GM21381 (cell line): ENCODE measurements around the gene CELF2.

Experiments
- ATAC-seq: cut with Tn5 transposase; IDR thresholded peaks from one replicate; pipeline ENCODE4 v1.9.1; 2021; ENCODE audit warnings: mild to moderate bottlenecking, moderate library complexity; ENCODE audit not compliant: unreplicated experiment

CELF2 gene

DNA sequence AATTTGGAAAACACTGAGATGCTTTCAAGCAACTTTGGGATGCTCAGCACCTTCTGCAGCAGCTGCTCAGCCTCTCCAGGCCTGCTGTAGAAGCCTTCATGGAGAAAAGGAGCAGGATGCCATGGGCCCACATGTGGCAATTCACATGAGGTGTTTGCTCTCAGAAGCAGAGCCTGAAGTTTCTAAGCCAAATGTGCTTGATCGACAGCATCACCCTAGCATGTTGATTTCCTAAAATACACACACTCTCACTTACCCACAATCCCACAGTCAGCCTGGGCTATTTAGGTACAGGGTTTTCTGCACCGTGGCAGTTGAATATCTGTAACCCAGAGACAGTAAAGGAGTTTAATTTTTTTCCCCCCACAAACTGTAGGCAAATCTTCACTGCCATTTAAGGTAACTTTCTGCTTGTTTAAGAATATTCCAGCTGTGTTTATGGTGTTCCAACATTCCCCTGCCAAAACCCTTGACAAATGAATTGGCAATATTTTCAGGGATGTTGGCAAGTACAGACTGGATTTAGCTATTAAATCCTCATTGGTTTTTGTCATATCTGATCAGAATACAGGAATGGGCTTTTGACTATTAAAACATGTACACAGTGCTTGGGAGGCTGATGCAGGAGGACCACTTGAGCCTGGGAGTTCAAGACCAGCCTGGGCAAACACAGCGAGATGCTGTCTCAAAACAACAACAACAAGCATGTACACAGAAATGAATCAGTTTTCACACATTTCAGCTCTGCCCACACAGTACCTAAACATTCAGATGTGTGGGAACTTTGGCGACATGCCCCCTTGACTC, 244.2 kb downstream of the CELF2 start:
- no peak for ATAC-seq

DNA sequence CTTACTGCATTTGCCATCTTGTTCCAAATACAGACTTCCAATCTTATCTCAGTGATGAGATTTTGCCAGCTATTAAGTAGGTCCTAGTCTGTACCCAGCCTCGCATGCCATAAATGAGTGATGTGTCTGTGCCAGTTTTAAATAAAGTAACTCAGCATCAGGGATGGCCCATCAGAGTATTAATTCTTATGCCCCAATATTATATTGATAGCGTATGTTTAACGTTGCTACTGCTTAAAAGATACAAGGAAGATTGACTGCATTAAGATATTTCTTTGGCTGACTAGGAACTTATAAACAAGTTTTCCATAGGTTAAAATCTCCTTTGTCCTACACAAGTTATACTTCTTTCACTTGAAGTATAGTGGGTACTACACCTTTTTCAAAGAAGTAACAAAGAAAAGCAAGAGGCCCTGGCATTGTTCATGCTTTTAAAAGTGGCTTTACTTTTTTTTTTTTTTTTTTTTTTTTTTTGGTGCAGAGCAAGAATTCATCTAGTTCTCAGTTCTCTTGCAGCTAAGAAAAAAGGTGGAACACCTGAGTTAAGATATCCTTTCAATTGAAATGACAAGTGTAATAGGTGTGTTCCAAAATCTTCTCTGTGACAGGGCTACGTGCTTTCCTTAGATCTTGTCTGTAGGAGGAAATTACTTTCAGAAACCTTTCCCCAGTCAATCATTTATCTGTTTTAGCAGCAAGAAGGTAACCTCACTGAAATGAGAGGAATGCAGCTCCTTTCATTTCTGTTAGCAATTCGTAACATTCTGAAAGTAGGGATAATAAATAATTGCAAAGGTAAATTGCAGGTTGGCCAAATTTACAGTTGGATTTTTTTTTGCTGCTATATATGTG, 245.0 kb downstream of the CELF2 start:
- ATAC-seq, result no peak

DNA sequence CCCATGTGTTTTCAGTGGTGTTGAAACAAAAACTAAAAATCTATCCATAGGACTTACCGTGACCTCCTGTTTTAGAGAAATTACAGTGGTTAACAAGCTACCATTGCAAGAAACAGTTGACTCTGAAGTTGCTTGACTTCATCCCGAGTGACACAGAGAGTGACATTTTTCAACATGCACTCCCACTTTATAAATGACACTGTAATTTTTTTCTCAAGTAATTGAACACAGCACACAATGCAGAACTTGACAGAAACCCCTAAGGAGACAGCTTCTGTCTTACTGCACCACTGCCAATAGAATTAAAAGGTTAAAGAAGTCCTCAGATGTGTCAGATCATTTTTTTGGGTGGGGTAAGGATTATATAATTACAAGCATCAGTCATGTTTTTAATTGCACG, 246.1 kb downstream of the CELF2 start:
- no peak for ATAC-seq

DNA sequence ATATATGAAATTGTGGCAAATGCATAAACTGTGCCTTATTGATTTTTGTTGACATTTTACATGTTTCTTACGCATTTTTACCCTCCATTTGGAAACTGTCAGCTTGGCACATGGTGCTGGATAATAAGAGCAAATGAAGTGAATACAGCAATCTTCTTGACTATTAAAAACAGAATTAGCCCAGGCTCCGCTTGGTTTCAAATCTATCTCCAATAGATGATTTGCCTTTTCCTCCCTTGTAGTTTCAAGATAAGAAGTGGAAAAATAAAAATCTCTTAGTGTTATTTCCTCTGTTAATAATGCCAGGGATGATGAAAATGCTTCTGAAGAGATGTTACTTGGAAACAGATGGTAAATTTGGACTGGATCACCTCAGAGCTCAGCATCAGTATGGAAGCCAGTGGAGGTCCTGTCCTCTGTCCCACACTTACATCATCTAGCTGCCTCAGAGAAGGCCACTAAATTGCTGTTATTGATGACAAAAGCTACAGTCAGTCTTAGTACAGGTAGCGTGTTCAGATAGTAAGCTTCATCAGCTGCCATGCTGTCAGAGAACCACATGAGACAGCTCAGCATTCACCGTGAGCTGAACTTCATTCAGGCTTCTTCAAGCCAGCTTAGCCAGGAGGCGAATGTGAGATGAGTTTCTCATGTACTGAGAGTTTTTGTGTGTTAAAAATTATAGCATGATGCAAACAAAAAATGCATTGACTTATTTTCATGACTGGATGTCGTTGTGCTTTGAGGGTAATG, 246.8 kb downstream of the CELF2 start:
- ATAC-seq, result no peak

DNA sequence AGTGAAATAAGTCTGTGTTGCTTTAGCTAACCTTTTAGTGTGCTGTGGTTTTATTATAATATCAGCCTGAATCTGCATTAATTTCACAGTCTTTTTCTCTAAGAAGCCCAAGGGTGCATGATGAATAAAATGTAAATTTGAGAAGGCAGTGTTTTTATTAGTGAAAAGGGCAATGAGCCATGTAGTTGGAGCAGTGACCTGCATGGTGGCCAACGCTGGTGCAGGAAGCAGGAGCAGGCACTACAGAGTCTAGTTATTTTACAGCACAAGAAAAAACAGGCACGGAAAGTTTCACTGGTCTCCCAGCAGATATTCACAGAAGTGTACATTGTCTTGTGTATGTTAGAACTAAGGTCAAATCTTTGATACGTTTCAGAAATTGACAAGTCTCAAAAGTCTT, 247.8 kb downstream of the CELF2 start:
- ATAC-seq, result no peak

DNA sequence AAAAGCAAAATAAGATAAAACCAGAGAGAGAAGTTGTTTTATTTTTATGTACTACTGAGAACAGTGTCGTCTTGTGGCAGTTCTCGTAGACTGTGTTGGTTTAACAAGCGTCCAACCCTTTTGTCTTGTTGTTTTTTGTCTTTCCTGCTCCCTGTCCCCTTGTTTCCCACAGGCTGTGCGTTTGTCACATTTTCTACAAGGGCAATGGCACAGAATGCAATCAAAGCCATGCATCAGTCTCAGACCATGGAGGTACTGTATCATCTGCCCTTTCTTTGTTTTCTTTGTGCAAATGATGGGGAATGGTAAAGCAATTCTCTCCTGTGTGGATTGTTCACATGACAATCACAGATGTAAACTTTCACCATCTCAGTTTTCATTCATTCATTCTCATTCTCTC, 248.8 kb downstream of the CELF2 start:
- ATAC-seq, result no peak

DNA sequence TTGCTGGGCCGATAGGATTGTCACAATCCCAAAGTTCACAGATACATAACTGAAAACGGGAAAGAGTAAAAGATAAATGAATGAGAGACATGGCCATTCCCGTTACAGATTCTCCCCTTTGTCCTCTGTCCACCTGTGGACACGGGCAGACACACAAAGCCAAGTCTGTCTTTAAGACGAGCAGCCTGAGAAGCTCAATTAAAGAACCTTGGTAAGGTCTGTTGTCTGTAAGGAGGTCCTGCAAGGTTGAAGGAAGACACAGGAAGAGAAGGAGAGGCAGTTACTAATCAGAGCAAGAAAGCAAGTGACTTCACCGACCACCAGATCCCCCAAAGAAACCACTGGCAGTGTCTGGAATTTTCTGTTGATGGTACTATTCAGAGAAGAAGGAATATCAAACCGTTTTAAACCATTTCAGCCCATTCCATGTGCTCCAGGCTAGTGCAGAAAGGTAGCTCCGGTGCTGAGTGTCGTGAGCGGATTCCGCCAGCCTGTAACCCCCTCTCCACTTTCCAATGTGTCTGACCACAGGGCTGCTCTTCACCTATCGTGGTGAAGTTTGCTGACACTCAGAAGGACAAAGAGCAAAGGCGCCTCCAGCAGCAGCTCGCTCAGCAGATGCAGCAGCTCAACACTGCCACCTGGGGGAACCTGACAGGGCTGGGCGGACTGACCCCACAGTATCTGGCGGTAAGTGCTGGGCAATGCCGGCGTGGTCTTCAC, 252.6 kb downstream of the CELF2 start:
- peak; percentile 54 for ATAC-seq

DNA sequence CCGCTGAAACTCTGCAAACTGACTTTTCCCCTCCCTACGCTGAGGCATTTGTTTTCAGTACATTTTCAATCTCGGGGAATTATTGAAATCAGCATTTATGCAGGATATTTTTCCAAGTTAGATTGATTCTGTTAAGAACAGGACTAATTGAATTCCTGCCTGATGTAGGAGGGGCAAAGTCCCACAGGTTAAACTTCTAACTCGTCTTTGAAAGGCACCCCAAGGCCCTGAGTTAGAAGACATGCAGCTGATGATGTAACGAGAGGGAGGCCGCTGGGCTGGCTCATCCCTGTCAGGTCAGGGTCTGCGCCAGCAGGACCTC, 253.1 kb downstream of the CELF2 start:
- no peak for ATAC-seq

DNA sequence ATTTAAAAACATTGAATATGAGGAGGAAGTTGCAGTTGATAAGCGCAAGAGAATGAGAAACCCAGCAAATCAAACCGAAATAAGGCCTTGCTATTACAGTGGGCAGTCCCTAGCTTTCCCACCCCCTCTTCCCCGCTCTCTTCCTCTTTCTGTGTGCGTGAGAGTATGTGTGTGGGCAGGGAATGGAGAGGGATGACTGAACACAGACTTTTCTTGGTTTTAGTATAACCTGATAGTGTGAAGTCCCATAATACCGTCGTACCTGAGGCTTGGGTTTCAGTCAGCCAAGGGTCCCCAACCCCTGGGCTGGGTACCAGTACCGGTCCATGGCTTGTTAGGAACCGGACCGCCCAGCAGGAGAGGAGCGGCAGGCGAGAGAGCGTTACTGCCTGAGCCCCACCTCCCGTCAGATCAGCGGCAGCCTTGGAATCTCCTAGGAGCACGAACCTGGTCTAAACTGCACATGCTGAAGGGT, 255.3 kb downstream of the CELF2 start:
- peak; percentile 58 for ATAC-seq

DNA sequence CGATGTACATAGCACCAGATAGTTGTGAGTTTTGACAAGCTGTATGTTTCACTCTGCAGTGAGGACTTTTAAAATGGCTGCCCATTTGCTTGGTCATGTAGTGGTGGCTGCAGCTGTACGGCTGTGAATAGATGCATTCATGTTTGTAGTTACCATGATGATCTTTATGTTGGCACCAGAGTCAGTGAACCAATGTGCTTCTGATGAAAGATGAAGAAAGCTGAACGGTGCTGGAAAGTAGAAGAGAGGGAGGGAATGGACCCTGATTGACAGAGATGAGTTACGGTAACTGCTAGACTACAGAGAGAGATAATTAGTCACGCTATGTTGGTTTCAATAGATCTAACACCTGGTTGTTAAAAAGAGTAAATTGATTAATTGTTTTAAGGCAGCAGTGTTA, 256.8 kb downstream of the CELF2 start:
- no peak for ATAC-seq

DNA sequence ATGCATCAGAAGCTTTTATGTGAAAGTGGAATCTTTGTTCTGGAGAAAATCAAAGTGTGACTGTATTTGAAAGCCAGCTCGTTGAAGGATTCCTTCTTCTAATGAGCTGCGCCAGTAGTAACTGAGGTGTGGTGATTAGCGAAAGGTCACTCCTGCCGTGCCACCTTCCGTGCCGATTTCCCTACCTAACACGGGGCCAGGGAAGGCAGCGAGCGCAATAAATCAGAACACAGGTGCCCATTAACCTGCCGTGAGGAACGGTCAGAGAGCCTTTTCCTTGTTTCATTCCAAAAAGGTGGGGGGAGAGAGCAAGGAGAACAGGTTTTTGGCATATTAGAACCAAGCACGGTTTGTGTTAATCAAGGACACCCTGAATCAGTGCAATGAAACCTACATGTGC, 258.0 kb downstream of the CELF2 start:
- ATAC-seq, result no peak

DNA sequence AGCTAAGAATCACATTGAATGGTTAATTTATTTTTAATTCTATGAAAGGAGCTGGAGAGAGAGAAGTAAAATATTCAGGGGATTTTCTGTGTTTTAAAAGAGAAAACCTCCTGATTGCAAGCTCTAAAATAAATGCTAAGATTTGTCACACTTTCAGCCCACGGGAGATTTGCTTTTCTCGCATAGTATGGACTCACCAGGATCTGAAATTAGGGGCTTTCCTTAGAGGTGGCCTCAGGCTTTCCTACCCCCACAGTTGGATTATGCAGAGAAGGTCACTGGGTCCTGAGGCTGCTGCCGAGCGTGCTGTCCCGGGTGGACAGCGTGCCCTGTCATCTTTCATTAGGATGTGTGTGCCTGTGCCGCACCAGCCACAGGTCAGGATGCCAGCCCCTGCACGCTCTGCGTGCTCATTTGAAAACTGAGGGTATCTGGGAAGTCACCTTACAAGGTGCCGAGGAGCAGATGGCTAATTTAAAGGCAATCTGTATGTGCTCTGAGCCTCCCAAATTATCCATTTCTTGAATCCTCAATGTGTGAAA, 258.8 kb downstream of the CELF2 start:
- ATAC-seq, result no peak

DNA sequence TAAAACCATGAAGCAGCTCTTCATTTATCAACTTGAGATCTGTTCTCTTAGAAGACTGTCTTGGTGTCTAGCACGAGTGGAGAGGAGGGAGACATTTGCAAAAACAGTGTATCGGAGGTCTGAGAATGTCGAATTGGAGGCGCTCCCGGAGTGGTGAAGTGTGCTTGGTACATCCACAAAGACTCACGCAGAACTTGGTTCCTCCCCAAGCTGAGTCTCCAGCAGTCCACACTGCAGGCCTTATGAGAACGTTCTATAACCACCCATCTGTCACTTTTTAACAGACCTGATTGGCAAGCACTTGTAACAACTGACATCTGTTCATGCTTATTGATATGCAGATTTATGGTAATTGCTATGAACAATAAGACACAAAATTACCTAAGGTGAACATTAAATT, 261.6 kb downstream of the CELF2 start:
- ATAC-seq, result no peak

DNA sequence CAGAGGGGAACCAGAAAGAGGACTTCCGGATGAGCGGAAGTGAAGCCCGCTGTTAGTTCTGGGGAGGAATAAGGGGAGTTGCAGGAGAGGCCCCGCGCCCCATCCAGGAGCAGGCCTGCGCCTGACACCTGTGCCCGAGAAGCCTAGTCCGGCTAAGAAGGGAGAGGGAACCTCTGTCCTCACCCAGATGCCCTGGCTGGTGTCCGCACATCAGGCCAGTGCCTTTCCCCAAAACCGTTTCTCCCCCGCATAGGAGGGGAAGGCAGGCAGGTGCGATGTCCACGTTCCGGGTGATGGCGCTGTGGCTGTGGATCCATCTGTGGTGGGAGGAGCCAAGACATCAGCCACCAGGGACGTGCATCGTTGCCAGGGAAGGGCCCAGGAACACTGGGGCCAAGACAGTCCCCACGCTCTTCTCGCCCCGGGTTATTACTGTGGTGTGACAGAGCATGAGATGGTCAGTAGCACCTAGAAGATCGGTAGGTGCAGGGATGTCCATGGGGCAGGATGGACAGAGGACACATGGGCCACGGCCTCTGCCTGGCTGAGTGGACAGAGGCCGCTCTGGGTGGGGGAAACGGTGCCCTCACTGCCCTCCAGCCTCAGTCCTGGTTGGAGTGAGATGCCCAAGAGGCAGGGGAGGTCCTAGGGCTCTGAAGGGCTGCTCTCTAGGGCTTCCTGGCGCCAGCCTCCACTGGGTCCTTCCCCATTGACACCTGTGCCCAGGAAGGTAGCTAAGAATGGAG, 262.7 kb downstream of the CELF2 start:
- no peak for ATAC-seq

DNA sequence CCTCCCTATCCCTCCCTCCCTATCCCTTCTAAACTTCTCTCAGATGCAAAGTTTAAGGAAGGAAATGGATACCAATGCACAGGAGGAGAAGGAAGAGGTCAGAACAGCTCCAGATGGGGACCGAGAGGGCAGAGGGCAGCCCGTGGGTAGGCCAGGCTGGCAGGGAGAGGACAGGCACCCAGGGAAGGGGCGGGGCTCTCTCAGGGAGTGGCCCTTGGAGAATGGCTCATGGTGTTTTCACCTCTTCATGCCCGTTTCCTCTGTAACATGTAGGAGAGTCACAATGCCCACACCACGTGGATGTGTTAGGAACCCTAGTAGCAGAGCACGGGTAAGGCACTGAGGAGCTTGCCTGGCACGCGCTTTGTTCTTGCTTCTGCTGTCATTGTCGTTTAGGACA, 264.5 kb downstream of the CELF2 start:
- ATAC-seq, result no peak

DNA sequence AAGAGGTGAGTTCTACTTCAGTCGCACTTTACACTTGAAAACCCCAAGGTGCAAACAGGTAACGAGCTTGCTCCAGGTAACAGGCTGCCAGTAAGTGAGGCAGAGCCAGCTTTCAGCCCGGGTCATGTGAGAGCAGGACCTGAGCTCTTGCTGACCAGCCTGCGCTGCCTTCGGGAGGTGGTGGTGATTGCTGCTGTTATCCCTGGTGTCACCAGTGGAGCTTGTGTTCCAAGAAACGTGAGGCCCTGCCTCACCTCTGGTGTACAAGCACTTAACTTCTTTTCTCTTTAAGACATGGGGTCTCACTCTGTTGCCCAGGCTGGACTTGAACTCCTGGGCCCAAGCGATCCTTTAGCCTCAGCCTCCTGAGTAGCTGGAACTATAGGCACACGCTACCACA, 265.0 kb downstream of the CELF2 start:
- no peak for ATAC-seq

DNA sequence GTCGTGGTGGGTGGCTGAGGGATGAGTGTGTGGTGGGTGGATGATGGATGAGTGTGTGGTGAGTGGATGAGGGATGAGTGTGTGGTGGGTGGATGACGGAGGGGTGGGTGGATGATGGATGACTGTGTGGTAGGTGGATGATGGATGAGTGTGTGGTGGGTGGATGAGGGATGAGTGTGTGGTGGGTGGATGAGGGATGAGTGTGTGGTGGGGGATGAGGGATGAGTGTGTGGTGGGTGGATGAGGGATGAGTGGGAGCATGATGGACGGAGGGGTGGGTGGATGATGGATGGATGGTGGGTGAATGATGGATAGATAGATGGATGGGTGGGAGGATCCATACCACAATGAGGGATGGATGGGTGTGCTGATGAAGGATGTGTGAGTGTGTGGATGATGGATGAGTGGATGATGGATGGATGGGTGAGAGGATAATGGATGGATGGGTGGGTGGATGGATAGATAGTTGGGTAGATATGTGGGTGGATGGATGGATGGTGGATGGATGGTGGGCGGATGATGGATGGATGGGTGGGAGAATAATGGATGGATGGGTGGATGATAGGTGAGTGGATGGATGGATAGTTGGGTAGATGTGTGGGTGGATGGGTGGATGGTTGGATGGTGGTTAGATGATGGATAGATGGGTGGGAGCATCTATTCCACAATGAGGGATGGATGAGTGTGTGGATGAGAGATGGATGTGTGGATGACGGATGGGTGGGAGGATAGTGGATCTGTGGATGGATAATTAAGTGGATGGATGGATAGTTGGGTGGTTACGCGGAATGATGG, 266.8 kb downstream of the CELF2 start:
- ATAC-seq, result no peak

DNA sequence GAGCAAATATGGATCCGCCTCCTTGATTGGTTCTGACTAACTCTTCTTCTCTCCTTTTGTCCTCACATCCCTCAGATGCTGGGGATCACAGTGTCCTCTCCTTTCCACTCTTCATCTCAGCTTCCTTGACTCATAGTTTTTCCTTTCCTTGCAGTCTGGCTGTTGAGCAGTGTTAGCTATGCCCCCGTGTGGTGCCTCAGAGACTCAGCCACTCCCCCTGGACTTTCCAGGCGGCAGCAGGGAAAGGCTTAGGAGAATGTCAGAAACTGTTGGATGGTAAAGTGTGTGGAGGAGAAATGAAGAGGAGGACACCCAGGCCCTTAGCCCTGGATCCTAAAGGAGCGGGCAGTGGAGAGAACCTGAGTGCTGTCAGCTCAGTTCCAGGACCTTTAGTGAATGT, 267.5 kb downstream of the CELF2 start:
- no peak for ATAC-seq

DNA sequence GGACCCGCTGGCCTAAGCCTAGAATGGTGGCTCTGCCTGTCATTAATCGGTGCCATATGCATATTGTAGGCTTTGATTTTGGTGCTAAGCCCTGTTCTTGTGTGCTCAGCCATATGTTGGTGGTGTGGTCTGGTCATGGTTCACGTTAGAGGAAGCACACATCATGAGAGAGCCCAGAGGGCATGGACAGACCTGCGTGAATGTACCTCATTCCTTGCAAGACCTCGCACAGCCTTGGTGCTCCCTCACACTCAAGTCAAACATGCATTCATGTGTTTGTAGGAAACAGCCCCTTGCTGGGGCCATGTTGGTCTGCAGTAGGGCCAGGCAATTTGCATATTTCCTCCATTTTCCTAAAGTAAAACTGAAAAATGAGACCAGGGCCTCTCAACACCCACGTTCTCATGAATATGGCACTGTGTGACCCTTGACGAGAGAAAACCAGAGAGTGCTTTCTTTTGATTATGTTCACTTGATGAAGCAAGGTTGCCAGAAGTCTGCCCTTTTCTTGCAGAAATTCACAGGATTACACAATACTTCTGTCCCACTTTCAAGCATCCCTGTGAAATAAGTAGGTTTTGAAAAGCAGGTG, 268.7 kb downstream of the CELF2 start:
- ATAC-seq, result peak; percentile 94
